IPS-18a (cell line): ENCODE measurements around the gene RETREG3.
A peak's percentile ranks its signal among the peaks of the same experiment; 100 is the strongest.

ENCODE experiments used
- H3K27ac ChIP-seq: one replicate; pipeline ENCODE4 v1.5.1; 2013; ENCODE audit warnings: low read length
- H3K27me3 ChIP-seq: one replicate; pipeline ENCODE4 v1.6.1; 2013; ENCODE audit warnings: mild to moderate bottlenecking, low read length; ENCODE audit not compliant: control insufficient read depth, insufficient read depth
- H3K36me3 ChIP-seq: one replicate; pipeline ENCODE4 v1.6.1; 2013; ENCODE audit warnings: low read depth, low read length; ENCODE audit not compliant: control insufficient read depth
- H3K4me1 ChIP-seq: one replicate; pipeline ENCODE4 v1.6.1; 2013; ENCODE audit warnings: low read depth, low read length; ENCODE audit not compliant: control insufficient read depth
- H3K4me3 ChIP-seq: one replicate; pipeline ENCODE4 v1.5.1; 2013; ENCODE audit warnings: low read length
- H3K9ac ChIP-seq: one replicate; pipeline ENCODE4 v1.6.1; 2013; ENCODE audit warnings: mild to moderate bottlenecking, low read length, moderate library complexity
- H3K9me3 ChIP-seq: one replicate; pipeline ENCODE4 v1.6.1; 2013; ENCODE audit warnings: low read depth, low read length; ENCODE audit not compliant: control insufficient read depth

The RETREG3 gene

DNA sequence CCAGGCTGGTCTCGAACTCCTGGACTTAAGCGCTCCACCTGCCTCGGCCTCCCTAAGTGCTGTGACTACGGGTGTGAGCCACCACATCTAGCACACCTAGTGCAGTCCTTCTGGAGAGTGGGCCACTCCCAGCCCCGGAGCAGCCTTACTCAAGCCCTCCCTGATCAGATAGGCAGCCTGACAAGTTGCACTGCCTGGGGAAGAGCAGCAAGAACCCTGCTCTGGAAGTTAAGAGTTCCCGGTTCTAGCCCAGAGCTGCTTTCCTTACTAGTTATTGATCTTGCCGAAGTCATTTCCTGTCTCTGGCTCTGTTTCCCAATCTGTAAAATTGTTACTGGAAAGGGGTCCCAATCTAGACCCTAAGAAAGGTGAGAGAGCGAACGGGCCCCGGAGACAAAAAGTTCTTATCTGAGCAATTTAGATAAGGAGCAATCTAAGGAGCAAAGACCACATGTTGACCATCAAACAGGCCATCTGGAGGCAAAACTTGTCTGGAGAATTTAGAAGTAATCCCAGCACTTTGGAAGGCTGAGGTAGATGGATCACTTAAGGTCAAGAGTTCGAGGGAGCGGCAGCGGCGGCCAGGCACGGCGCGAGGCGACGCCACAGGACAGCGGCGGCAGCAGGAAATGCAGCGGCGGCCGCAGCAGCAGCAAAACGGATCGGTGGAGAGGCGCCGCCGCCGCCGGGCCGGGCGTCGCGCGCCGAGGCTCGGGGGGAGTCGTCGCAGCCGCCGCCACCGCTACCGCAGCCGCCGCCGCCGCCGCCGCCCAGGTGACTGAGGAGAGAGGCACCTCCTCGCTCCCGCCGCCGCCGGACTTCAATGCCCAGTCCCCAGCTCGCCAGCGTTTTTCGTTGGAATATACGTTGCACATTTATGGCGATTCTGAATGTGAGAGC lies 77.5 kb downstream of the RETREG3 start:
- no peaks in the 10 kb centered on the region for H3K36me3 ChIP-seq
- peaks cover 9% of the 10 kb centered on the region for H3K4me1 ChIP-seq
- no peaks in the 10 kb centered on the region for H3K9me3 ChIP-seq
- H3K27ac ChIP-seq: no peak overlapping the region
- H3K9ac ChIP-seq: no peak overlapping the region
- peak overlapping the region; percentile 21 for H3K4me3 ChIP-seq
- peaks cover 17% of the 10 kb centered on the region for H3K27me3 ChIP-seq

DNA sequence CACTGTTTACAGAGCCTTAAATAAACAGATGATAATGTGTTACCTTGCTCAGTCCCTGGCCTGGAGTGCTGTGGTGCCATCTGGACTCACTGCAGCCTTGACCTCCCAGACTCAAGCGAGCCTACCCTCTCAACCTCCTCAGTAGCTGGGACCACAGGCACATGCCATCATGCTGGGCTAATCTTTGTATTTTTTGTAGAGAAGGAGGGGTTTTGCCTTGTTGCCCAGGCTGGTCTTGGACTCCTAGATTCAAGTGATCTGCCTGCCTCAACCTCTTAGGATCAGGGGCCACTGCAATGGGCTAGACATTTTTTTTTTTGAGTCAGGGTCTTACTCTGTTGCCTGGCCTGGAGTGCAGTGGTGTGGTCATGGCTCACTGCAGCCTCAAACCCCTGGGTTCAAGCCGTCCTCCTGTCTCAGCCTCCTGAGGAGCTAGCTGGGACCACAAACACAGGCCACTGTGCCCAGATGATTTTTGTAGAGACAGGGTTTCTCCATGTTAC lies 78.2 kb downstream of the RETREG3 start:
- H3K27me3 ChIP-seq: peaks cover 17% of the 10 kb centered on the region
- no peaks in the 10 kb centered on the region for H3K36me3 ChIP-seq
- H3K9ac ChIP-seq: no peak overlapping the region
- H3K27ac ChIP-seq: no peak overlapping the region
- H3K4me3 ChIP-seq: no peak overlapping the region
- H3K9me3 ChIP-seq: no peaks in the 10 kb centered on the region
- peaks cover 8% of the 10 kb centered on the region for H3K4me1 ChIP-seq
